Measurements from ENCODE around the gene TRMU.

Gene TRMU

DNA sequence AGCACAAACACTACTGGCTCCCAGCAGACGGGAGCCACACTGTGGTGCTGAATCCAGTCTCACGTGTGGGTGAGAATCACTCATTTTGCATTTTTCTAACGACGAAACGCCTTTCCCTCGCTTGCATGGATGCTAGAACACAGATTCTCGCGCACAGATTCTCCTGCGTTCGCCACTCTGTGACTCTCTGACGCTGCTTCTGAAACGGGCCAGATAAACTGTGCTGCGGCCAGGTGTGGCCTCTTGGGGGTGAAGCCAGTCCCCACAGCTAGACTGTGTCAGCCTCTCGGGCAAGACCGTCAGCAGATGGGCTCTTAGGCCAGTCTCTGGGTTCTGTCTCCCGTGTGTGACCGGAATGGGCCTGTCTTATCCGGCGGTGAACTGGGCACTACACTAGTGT lies 44.6 kb downstream of the TRMU start:
- no peak overlapping the region for H3K4me3 ChIP-seq
- DNase-seq (ENCODE audit: low spot score) = no peak
- TF ChIP-seq, protein P1, sequence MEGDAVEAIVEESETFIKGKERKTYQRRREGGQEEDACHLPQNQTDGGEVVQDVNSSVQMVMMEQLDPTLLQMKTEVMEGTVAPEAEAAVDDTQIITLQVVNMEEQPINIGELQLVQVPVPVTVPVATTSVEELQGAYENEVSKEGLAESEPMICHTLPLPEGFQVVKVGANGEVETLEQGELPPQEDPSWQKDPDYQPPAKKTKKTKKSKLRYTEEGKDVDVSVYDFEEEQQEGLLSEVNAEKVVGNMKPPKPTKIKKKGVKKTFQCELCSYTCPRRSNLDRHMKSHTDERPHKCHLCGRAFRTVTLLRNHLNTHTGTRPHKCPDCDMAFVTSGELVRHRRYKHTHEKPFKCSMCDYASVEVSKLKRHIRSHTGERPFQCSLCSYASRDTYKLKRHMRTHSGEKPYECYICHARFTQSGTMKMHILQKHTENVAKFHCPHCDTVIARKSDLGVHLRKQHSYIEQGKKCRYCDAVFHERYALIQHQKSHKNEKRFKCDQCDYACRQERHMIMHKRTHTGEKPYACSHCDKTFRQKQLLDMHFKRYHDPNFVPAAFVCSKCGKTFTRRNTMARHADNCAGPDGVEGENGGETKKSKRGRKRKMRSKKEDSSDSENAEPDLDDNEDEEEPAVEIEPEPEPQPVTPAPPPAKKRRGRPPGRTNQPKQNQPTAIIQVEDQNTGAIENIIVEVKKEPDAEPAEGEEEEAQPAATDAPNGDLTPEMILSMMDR (IDR thresholded peaks at IDR 0.05) = no peak
- H3K27ac ChIP-seq = no peak overlapping the region

DNA sequence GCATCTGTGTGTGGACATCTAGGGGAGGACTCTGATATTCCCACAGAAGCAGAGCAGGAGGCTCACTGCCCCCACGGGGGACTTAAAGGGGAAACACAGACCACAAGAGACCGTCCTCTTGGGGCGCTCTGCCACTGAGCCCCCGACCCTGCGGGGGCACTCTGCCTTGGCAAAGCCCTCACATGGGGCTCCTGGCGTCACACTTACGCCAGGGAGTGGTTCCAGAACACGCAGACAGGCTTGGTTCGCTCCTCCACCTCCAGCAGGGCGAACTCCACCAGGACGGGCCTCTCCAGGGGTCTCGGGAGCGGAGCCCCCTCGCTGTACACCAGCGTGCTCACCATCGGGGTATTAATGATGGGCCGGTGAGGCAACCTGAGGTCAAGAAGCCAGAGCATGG lies 45.1 kb downstream of the TRMU start:
- no peak overlapping the region for H3K27ac ChIP-seq
- TF ChIP-seq, protein P1 (IDR thresholded peaks at IDR 0.05) = no peak
- H3K4me3 ChIP-seq = no peak overlapping the region
- DNase-seq (ENCODE audit: low spot score) = no peak

DNA sequence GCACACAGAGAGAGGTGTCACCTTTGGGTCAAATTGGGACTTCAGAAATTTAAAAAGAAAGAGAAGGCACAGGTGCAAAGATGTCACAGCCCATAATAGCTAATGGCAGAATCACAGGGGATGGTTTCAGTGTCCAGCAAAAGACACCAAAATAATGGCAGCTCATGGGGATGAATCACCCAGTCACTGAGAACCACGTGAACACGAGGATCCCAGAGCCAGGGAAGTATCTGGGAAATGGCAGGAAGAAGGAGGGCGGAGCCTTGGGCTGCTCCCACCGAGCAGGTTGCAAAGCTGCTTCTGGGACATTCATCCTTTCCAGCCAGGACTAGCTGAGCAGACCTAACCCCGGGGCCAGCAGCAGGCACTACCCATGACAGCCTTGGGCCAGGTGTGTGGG lies 45.6 kb downstream of the TRMU start:
- Histone ChIP-seq H3K4me3 (no peak overlapping the region), H3K27ac (no peak overlapping the region)
- DNase-seq (ENCODE audit: low spot score) = no peak
- TF ChIP-seq, protein P1 (IDR thresholded peaks at IDR 0.05) = no peak

DNA sequence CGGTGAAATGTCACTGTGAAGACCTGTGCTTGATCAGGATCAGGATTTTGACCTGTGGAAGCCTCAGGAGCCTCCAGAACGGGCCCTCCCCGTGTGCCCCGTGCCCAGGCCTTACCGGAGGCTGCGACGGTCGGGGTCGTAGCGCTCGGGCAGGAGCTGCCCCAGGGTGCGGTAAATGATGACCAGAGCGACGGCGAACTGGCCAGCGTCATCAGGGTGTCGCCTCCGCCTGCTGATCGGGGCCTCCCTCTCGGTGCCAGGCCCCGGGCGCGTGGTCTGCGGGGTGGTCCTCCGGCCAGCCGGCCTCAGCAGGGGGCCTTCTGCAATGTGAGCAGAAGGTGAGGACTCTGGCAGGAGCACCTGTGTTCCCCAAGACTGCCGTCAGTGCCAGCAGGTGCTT lies 46.2 kb downstream of the TRMU start:
- TF ChIP-seq, protein P1 (IDR thresholded peaks at IDR 0.05) = no peak
- Histone ChIP-seq H3K27ac (no peak overlapping the region), H3K4me3 (no peak overlapping the region)
- DNase-seq (ENCODE audit: low spot score) = no peak

DNA sequence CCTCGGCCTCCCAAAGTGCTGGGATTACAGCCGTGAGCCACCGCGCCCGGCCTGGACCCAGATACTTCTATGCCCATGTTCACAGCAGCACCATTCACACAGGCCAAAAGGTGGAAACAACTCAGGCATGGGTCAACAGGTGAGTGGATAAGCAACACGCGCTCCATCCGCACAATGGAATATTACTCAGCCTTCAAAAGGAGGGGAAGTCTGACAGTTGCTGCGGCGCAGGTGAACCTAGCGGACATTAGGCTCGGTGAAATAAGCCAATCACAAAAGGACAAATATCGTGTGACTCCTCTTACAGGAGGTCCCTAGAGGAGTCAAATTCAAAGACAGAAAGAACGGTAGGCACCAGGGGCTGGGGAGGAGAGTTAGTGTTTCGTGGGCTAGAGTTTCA lies 47.0 kb downstream of the TRMU start:
- TF ChIP-seq, protein P1 (IDR thresholded peaks at IDR 0.05) = no peak
- H3K4me3 ChIP-seq = no peak overlapping the region
- H3K27ac ChIP-seq = no peak overlapping the region
- DNase-seq (ENCODE audit: low spot score) = no peak

DNA sequence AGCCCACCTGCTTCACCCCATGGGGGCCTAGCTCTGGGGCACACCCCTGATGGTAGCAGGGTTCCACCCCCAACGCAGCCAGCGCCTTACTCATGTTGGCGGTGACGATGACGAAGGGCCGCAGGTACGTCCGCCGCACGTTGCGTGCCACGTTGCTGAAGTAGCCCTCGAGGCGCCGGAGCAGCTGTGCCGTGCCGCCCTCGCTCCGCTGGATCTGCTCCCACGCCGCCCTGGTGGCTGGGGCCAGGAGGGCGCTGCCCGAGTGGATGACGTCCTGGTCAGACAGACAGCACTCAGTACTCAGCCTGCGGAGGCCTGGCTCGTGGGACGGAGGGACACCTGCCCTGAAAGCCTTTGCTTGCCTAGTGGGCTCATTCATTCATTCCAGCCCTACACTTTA lies 50.8 kb downstream of the TRMU start:
- TF ChIP-seq, protein P1 (IDR thresholded peaks at IDR 0.05) = no peak
- no peak overlapping the region for H3K4me3 ChIP-seq
- no peak for DNase-seq (ENCODE audit: low spot score)
- no peak overlapping the region for H3K27ac ChIP-seq

DNA sequence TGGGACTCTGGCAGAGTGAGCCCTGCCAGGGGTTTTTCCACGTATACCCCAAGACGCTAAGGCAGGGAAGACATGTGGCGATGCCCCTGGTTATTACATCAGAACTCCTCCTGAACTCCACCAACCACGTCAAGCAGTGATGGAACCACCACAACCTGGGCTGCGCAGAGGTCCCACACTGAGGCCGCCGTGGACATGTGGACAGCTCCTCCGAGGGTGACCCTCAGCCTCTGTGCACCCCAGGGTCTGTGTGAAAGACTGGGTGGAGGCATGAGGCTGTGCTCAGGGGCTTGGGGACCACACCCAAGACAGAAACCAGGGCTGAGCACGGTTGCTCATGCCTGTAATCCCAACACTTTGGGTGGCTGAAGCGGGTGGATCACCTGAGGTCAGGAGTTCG lies 52.2 kb downstream of the TRMU start:
- Histone ChIP-seq H3K4me3 (no peak overlapping the region), H3K27ac (no peak overlapping the region)
- no peak for DNase-seq (ENCODE audit: low spot score)
- TF ChIP-seq, protein P1 (IDR thresholded peaks at IDR 0.05) = no peak
